ENCODE results near the gene KCNRG. TPM values are rescaled to one million over a fixed set of nuclear protein-coding genes. Genes with fewer than 3 reads are reported as not detected.
"Not testable (repeated sequence)": the region's sequence is repeated elsewhere in the genome, so short reads cannot be mapped to it uniquely, and the experiment has no call there.

KCNRG gene
- polyA plus RNA-seq, 1 experiment, result 1.3 TPM

DNA sequence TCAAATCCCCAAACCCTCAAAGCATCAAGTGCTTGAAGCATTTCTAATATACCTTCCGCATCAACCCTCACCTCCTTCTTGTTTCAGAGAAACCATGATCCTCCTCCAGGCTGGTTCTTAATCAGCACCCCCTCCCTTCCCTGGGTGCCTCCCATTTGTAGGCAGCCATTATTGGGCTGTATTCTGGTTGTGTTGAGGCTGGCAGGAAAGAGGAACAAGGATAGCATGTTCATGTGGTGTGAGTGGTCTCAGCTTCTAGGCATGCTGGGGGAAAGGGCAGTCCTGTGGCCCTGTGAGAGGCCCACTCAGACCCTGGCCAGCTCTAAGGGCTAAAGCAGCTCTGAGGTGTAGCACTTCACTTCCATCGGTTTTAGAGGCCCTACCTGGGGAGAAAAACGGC lies 37.3 kb upstream of the KCNRG start:
- ChIA-PET POLR2A (no interaction called here), CTCF (interaction anchor here (1.6 to 3.1 kb wide), 4 partner anchors 11 to 934 kb away, joined by 5 to 16 read pairs (median 9); no protein-coding TSS in a partner anchor)
- Histone ChIP-seq H3K27me3 (ENCODE audit: control insufficient read depth, insufficient read depth, low read length) (no peaks in the 10 kb centered on the region), H3K36me3 (ENCODE audit: control insufficient read depth, insufficient read depth, low read length) (no peaks in the 10 kb centered on the region), H3K4me3 (ENCODE audit: low read depth, low read length) (no peak overlapping the region)
- no peak for DNase-seq (ENCODE audit: low read depth)
- no peak for TF ChIP-seq CTCF (IDR thresholded peaks at IDR 0.05; ENCODE audit: insufficient read depth, low read depth, low read length)

- H3K4me3 ChIP-seq (ENCODE audit: low read depth, low read length), result no peak overlapping the region
- no peak for TF ChIP-seq CTCF (IDR thresholded peaks at IDR 0.05; ENCODE audit: insufficient read depth, low read depth, low read length)
- no peaks in the 10 kb centered on the region for H3K27me3 ChIP-seq (ENCODE audit: control insufficient read depth, insufficient read depth, low read length)
- ChIA-PET POLR2A (interaction anchor here (0.6 kb wide), 1 partner anchor 511 kb away, joined by 3 read pairs; no protein-coding TSS in a partner anchor), CTCF (interaction anchor here (1.0 to 2.2 kb wide), 3 partner anchors 14 to 932 kb away, joined by 3 to 6 read pairs (median 5); no protein-coding TSS in a partner anchor)
- H3K36me3 ChIP-seq (ENCODE audit: control insufficient read depth, insufficient read depth, low read length), result no peaks in the 10 kb centered on the region
- no peak for DNase-seq (ENCODE audit: low read depth)
Observed at GRCh38 chr13:49980266-49980665, 35.0 kb upstream of the KCNRG start.

- DNase-seq (ENCODE audit: low read depth), result no peak
- ChIA-PET CTCF (interaction anchor here (1.0 kb wide), 1 partner anchor 9 kb away, joined by 3 read pairs; no protein-coding TSS in a partner anchor), POLR2A (no interaction called here)
- TF ChIP-seq CTCF (IDR thresholded peaks at IDR 0.05; ENCODE audit: insufficient read depth, low read depth, low read length), result no peak
- H3K27me3 ChIP-seq (ENCODE audit: control insufficient read depth, insufficient read depth, low read length), result no peaks in the 10 kb centered on the region
- no peaks in the 10 kb centered on the region for H3K36me3 ChIP-seq (ENCODE audit: control insufficient read depth, insufficient read depth, low read length)
- H3K4me3 ChIP-seq (ENCODE audit: low read depth, low read length), result no peak overlapping the region
Observed at GRCh38 chr13:49985129-49985528, 30.1 kb upstream of the KCNRG start.

DNA sequence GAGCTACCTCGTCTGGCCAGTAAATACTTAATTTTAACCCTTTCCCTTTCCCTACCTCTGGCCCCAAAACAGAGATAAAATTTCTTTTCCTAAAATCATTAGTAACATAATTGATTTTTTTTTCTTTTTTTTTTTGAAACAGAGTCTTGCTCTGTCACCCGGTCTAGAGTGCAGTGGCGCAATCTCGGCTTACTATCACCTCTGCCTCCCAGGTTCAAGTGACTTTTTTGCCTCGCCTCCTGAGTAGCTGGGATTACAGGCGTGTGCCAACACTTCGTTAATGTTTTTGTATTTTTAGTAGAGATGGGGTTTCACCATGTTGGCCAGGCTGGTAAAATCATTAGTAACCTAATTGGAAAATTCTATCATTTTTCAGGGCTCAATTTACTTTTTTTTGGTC lies 28.8 kb upstream of the KCNRG start:
- Histone ChIP-seq H3K27me3 (ENCODE audit: control insufficient read depth, insufficient read depth, low read length) (no peaks in the 10 kb centered on the region), H3K36me3 (ENCODE audit: control insufficient read depth, insufficient read depth, low read length) (no peaks in the 10 kb centered on the region), H3K4me3 (ENCODE audit: low read depth, low read length) (no peak overlapping the region)
- ChIA-PET CTCF (no interaction called here), POLR2A (no interaction called here)
- DNase-seq (ENCODE audit: low read depth), result no peak
- TF ChIP-seq CTCF (IDR thresholded peaks at IDR 0.05; ENCODE audit: insufficient read depth, low read depth, low read length), result no peak

- H3K27me3 ChIP-seq (ENCODE audit: control insufficient read depth, insufficient read depth, low read length); POLR2A ChIA-PET; DNase-seq (ENCODE audit: low read depth); H3K36me3 ChIP-seq (ENCODE audit: control insufficient read depth, insufficient read depth, low read length); H3K4me3 ChIP-seq (ENCODE audit: low read depth, low read length): not testable (repeated sequence)
- CTCF ChIA-PET, result interaction anchor here (0.7 to 0.9 kb wide), 2 partner anchors 9 to 237 kb away, joined by 3 read pairs; no protein-coding TSS in a partner anchor
Observed at GRCh38 chr13:49990612-49991011, 24.6 kb upstream of the KCNRG start.

- POLR2A ChIA-PET, result no interaction called here
- H3K36me3 ChIP-seq (ENCODE audit: control insufficient read depth, insufficient read depth, low read length), result no peaks in the 10 kb centered on the region
- no peak overlapping the region for H3K4me3 ChIP-seq (ENCODE audit: low read depth, low read length)
- DNase-seq (ENCODE audit: low read depth), result no peak
- TF ChIP-seq CTCF (IDR thresholded peaks at IDR 0.05; ENCODE audit: insufficient read depth, low read depth, low read length), result no peak
- no peaks in the 10 kb centered on the region for H3K27me3 ChIP-seq (ENCODE audit: control insufficient read depth, insufficient read depth, low read length)
- CTCF ChIA-PET, result interaction anchor here (1.0 to 1.4 kb wide), 2 partner anchors 12 to 93 kb away, joined by 3 to 6 read pairs; no protein-coding TSS in a partner anchor
Observed at GRCh38 chr13:49993111-49993510, 22.1 kb upstream of the KCNRG start.
